Loucy (cell line): Measurements from ENCODE around the gene WWOX.
"Not testable (repeated sequence)": the region's sequence is repeated elsewhere in the genome, so short reads cannot be mapped to it uniquely, and the experiment has no call there.

ENCODE experiments used
- EZH2phosphoT487 ChIP-seq: fragments of 200-600 bp; IDR thresholded peaks from 2 replicates; pipeline ENCODE4 v1.6.1; 2018; ENCODE audit warnings: antibody characterized with exemption, mild to moderate bottlenecking, moderate library complexity, borderline replicate concordance
- TF ChIP-seq, protein P1 (sequence below): fragments of 200-600 bp; sonication (generic); conservative IDR thresholded peaks from 2 replicates; pipeline ENCODE4 v1.5.1; 2014; ENCODE audit warnings: mild to moderate bottlenecking, antibody characterized with exemption, low read length

DNA sequence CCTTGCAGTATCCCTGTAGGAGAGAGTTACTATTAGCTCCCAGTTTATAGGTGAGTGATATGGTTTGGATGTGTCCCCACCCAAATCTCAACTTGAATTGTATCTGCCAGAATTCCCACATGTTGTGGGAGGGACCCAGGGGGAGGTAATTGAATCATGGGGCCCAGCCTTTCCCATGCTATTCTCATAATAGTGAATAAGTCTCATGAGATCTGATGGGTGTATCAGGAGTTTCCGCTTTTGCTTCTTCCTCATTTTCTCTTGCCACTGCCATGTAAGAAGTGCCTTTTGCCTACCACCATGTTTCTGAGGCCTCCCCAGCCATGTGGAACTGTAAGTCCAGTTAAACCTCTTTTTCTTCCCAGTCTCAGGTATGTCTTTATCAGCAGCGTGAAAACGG lies 592.3 kb downstream of the WWOX start:
- TF ChIP-seq, protein P1, sequence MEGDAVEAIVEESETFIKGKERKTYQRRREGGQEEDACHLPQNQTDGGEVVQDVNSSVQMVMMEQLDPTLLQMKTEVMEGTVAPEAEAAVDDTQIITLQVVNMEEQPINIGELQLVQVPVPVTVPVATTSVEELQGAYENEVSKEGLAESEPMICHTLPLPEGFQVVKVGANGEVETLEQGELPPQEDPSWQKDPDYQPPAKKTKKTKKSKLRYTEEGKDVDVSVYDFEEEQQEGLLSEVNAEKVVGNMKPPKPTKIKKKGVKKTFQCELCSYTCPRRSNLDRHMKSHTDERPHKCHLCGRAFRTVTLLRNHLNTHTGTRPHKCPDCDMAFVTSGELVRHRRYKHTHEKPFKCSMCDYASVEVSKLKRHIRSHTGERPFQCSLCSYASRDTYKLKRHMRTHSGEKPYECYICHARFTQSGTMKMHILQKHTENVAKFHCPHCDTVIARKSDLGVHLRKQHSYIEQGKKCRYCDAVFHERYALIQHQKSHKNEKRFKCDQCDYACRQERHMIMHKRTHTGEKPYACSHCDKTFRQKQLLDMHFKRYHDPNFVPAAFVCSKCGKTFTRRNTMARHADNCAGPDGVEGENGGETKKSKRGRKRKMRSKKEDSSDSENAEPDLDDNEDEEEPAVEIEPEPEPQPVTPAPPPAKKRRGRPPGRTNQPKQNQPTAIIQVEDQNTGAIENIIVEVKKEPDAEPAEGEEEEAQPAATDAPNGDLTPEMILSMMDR = not testable (repeated sequence)
- not testable (repeated sequence) for TF ChIP-seq EZH2phosphoT487
